Measurements from ENCODE around the gene NEK2. TPM values are rescaled to one million over a fixed set of nuclear protein-coding genes. Genes with fewer than 3 reads are reported as not detected.

Gene NEK2
- total and polyA plus RNA-seq, 2 of the 13 experiments (the other 11 are each of a cell fraction or from before 2014, with no cell fraction given): 10.9 to 40.8 TPM

- TF ChIP-seq MAF1 (CRISPR knock-in tag; IDR thresholded peaks at IDR 0.05; ENCODE audit: borderline replicate concordance): no peak
- no peak for TF ChIP-seq HOMEZ (CRISPR knock-in tag; IDR thresholded peaks at IDR 0.05; ENCODE audit: low read depth)
- TF ChIP-seq HMG20A (CRISPR knock-in tag; IDR thresholded peaks at IDR 0.05; ENCODE audit: borderline replicate concordance): no peak
- peak; percentile 56; the same call in 1 of the 2 replicates for TF ChIP-seq ZNF317 (CRISPR knock-in tag; IDR thresholded peaks at IDR 0.05)
- 0 out of 2 replicates have a peak, but pooled peaks have one; percentile 1 for TF ChIP-seq HIVEP1 (CRISPR knock-in tag; IDR thresholded peaks at IDR 0.05)
- peak; percentile 4; the same call in 1 of the 2 replicates for TF ChIP-seq ZNF567 (CRISPR knock-in tag; IDR thresholded peaks at IDR 0.05; ENCODE audit: borderline replicate concordance)
- TF ChIP-seq ZNF891 (CRISPR knock-in tag; IDR thresholded peaks at IDR 0.05): peak; percentile 72; the same call in 1 of the 2 replicates
- TF ChIP-seq BORCS8-MEF2B (CRISPR knock-in tag; IDR thresholded peaks at IDR 0.05): no peak
- TF ChIP-seq PATZ1 (CRISPR knock-in tag; IDR thresholded peaks at IDR 0.05): no peak
- TF ChIP-seq XBP1 (CRISPR knock-in tag; IDR thresholded peaks at IDR 0.05): no peak
- TF ChIP-seq ARHGAP35 (CRISPR knock-in tag; IDR thresholded peaks at IDR 0.05; ENCODE audit: borderline replicate concordance): no peak
- TF ChIP-seq ZSCAN21 (CRISPR knock-in tag; IDR thresholded peaks at IDR 0.05; ENCODE audit: borderline replicate concordance): no peak
- TF ChIP-seq ZNF18 (CRISPR knock-in tag; IDR thresholded peaks at IDR 0.05; ENCODE audit: insufficient replicate concordance): peak; percentile 37
- no peak for TF ChIP-seq NCOA1 (CRISPR knock-in tag; IDR thresholded peaks at IDR 0.05)
- TF ChIP-seq SKIL (CRISPR knock-in tag; IDR thresholded peaks at IDR 0.05; ENCODE audit: borderline replicate concordance): no peak
- no peak for TF ChIP-seq ZNF264 (CRISPR knock-in tag; IDR thresholded peaks at IDR 0.05)
- no peak for TF ChIP-seq KMT2A (CRISPR knock-in tag; IDR thresholded peaks at IDR 0.05)
- no peak for TF ChIP-seq NFE2 (CRISPR knock-in tag; IDR thresholded peaks at IDR 0.05)
- TF ChIP-seq CHD4 (IDR thresholded peaks at IDR 0.05; ENCODE audit: borderline replicate concordance, low read length): peak; percentile 97
- no peak for TF ChIP-seq THRA (CRISPR knock-in tag; IDR thresholded peaks at IDR 0.05; ENCODE audit: borderline replicate concordance)
- no peak for TF ChIP-seq GABPB1 (CRISPR knock-in tag; IDR thresholded peaks at IDR 0.05)
Measured at GRCh38 chr1:211676106-211676583, 724 bp upstream of the NEK2 start (continued).

All from HepG2 (cell line).